PFSK-1 (cell line): Measurements from ENCODE around the gene NCBP2L.
A peak's percentile ranks its signal among the peaks of the same experiment; 100 is the strongest.

Experiments used
- FOXP2 ChIP-seq: optimal IDR thresholded peaks from 2 replicates; pipeline ENCODE3; 2011; ENCODE audit warnings: borderline replicate concordance, control low read depth, inconsistent platforms; ENCODE audit not compliant: insufficient read depth; ENCODE audit errors: extremely low read length, extremely low read depth
- POLR2AphosphoS5 ChIP-seq: IDR thresholded peaks from 2 replicates; pipeline ENCODE4 v1.6.1; 2012; ENCODE audit warnings: low read depth, mild to moderate bottlenecking, control low read depth, low read length, moderate library complexity
- SIN3A ChIP-seq: IDR thresholded peaks from 2 replicates; pipeline ENCODE4 v1.6.1; 2012; ENCODE audit warnings: mild to moderate bottlenecking, low read length, moderate library complexity, borderline replicate concordance; ENCODE audit not compliant: insufficient read depth
- TAF1 ChIP-seq: IDR thresholded peaks from 2 replicates; pipeline ENCODE4 v1.6.1; 2012; ENCODE audit warnings: low read length, control low read depth, borderline replicate concordance; ENCODE audit not compliant: insufficient read depth
- TF ChIP-seq, protein P1 (sequence below), 2 experiments: IDR thresholded peaks; 2 replicates each; pipeline versions ENCODE4 v1.6.1 to v1.8.0; 2011 to 2012; ENCODE audit warnings: low read depth in 2 of 2, low read length in 2 of 2, control low read depth in 1 of 2, inconsistent platforms in 1 of 2, mild to moderate bottlenecking in 1 of 2, moderate library complexity in 1 of 2; ENCODE audit not compliant: insufficient read depth in 1 of 2

Gene NCBP2L

DNA sequence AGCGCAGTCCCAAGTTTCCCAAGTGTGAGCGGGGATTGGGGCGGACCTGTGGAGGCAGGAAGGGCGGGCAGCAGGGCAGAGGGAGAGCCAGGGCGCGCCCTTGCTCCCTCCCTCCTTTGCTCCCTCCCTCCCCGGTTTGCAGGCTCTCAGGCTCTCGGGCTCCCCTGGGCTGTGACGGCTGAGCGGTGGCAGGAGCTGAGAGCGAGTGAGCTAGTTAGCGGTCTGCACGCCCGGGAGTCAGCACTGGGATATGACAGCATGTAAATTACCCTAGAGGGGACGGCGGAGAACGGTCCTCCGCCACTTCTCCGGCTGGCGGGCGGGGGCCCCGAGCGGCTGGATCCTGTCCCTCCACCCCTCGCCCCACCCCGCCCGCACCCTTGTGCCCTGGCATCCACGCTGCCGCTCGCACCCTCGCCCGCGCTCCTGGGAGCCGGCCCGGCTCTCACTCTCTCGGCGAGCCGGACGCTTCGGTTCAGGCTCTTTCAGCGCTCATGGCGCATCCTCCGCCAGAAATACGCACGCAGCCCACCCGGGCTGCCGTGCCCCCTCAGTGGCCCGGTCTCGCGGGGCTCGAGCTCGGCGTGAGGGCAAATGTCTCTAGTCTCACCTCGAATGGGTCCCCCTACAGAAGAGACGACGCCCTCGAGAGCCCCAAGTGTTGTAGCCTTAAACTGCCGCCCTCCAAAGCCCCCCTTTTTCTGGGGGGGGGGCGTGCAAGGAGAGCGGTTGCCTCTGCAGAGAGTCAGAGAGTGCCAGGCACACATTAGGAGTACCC is 1.6 kb upstream of the NCBP2L start, which contains the start of gene TSC22D3:
TSC22D3 (minus strand) TSS at position 54 of the 778 bp plus-strand sequence. CDS start 368 bp downstream, outside the sequence.
- TF ChIP-seq POLR2AphosphoS5 (no peak), FOXP2 (peak; percentile 20), TAF1 (no peak)
- TF ChIP-seq, protein P1, sequence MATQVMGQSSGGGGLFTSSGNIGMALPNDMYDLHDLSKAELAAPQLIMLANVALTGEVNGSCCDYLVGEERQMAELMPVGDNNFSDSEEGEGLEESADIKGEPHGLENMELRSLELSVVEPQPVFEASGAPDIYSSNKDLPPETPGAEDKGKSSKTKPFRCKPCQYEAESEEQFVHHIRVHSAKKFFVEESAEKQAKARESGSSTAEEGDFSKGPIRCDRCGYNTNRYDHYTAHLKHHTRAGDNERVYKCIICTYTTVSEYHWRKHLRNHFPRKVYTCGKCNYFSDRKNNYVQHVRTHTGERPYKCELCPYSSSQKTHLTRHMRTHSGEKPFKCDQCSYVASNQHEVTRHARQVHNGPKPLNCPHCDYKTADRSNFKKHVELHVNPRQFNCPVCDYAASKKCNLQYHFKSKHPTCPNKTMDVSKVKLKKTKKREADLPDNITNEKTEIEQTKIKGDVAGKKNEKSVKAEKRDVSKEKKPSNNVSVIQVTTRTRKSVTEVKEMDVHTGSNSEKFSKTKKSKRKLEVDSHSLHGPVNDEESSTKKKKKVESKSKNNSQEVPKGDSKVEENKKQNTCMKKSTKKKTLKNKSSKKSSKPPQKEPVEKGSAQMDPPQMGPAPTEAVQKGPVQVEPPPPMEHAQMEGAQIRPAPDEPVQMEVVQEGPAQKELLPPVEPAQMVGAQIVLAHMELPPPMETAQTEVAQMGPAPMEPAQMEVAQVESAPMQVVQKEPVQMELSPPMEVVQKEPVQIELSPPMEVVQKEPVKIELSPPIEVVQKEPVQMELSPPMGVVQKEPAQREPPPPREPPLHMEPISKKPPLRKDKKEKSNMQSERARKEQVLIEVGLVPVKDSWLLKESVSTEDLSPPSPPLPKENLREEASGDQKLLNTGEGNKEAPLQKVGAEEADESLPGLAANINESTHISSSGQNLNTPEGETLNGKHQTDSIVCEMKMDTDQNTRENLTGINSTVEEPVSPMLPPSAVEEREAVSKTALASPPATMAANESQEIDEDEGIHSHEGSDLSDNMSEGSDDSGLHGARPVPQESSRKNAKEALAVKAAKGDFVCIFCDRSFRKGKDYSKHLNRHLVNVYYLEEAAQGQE (IDR thresholded peaks at IDR 0.05; ENCODE audit: insufficient read depth in 1 of 2, low read depth in 2 of 2, low read length in 2 of 2), result no peak

GRCh38 chrX:107776649-107777535 is 641 bp upstream of the NCBP2L start:
- TF ChIP-seq, protein P1 (IDR thresholded peaks at IDR 0.05; ENCODE audit: insufficient read depth in 1 of 2, low read depth in 2 of 2, low read length in 2 of 2), result no peak
- no peak for TF ChIP-seq POLR2AphosphoS5
- no peak for TF ChIP-seq SIN3A
- no peak for TF ChIP-seq FOXP2
- TF ChIP-seq TAF1, result no peak

GRCh38 chrX:107780525-107780924 is 3.0 kb downstream of the NCBP2L start:
- TF ChIP-seq POLR2AphosphoS5 (no peak), SIN3A (no peak), FOXP2 (no peak), TAF1 (no peak)
- TF ChIP-seq, protein P1 (IDR thresholded peaks at IDR 0.05; ENCODE audit: insufficient read depth in 1 of 2, low read depth in 2 of 2, low read length in 2 of 2), result no peak

- no peak for TF ChIP-seq SIN3A
- TF ChIP-seq, protein P1 (IDR thresholded peaks at IDR 0.05; ENCODE audit: insufficient read depth in 1 of 2, low read depth in 2 of 2, low read length in 2 of 2), result no peak
- no peak for TF ChIP-seq TAF1
- TF ChIP-seq FOXP2, result no peak
- TF ChIP-seq POLR2AphosphoS5, result no peak
Observed at GRCh38 chrX:107787827-107788226, 10.3 kb downstream of the NCBP2L start.
